T-helper 1 cell (primary cell): Measurements from ENCODE around the gene STRA6.
"Not testable (repeated sequence)": the region's sequence is repeated elsewhere in the genome, so short reads cannot be mapped to it uniquely, and the experiment has no call there.

Source experiments
- DNase-seq, 5 donors: peaks; one replicate each; pipeline ENCODE4 v3.0.0-alpha.2; 2012 to 2020

The STRA6 gene

GRCh38 chr15:74179983-74180880, 22.4 kb downstream of the STRA6 start:
- DNase-seq: no peak

GRCh38 chr15:74179101-74179841, 23.3 kb downstream of the STRA6 start:
- no peak for DNase-seq

GRCh38 chr15:74178326-74179100, 24.1 kb downstream of the STRA6 start:
- no peak for DNase-seq

- DNase-seq: no peak
Observed at GRCh38 chr15:74176262-74177214, 26.0 kb downstream of the STRA6 start.

- DNase-seq: no peak
Observed at GRCh38 chr15:74175271-74176191, 27.1 kb downstream of the STRA6 start.

- no peak for DNase-seq
Observed at GRCh38 chr15:74174958-74175253, 27.7 kb downstream of the STRA6 start.

- no peak for DNase-seq
Observed at GRCh38 chr15:74174219-74174957, 28.2 kb downstream of the STRA6 start.

- DNase-seq: no peak
Observed at GRCh38 chr15:74173380-74174218, 29.0 kb downstream of the STRA6 start, which contains the start of gene ISLR. Gene ISLR, plus strand, starts transcription at chr15:74173710. Its CDS starts 1,149 bp downstream, at chr15:74174859.

- no peak for DNase-seq
Observed at GRCh38 chr15:74172701-74173379, 29.7 kb downstream of the STRA6 start.

- no peak for DNase-seq
Observed at GRCh38 chr15:74171965-74172541, 30.5 kb downstream of the STRA6 start.

GRCh38 chr15:74170875-74171578, 31.6 kb downstream of the STRA6 start:
- DNase-seq: no peak

- DNase-seq: no peak
Observed at GRCh38 chr15:74170071-74170844, 32.3 kb downstream of the STRA6 start.

- no peak for DNase-seq
Observed at GRCh38 chr15:74168711-74169126, 33.9 kb downstream of the STRA6 start.

GRCh38 chr15:74167891-74168331, 34.7 kb downstream of the STRA6 start:
- DNase-seq: no peak

- no peak for DNase-seq
Observed at GRCh38 chr15:74165461-74165860, 37.1 kb downstream of the STRA6 start.

- not testable (repeated sequence) for DNase-seq
Observed at GRCh38 chr15:74162195-74162536, 40.4 kb downstream of the STRA6 start.

GRCh38 chr15:74160390-74160789, 42.2 kb downstream of the STRA6 start:
- not testable (repeated sequence) for DNase-seq
